DOHH2 (cell line): Measurements from ENCODE around the gene MYT1.
"Not testable (repeated sequence)": the region's sequence is repeated elsewhere in the genome, so short reads cannot be mapped to it uniquely, and the experiment has no call there.

Experiments used
- H3F3A ChIP-seq: fragments of 200-600 bp; sonication (generic), shearing (Covaris generic); 2 replicates; pipeline ENCODE4 v1.6.0; 2016; ENCODE audit warnings: antibody characterized with exemption, mild to moderate bottlenecking; ENCODE audit not compliant: control insufficient read depth, insufficient read depth
- H3K27ac ChIP-seq: fragments of 200-600 bp; sonication (generic); 2 replicates; pipeline ENCODE4 v1.5.1; 2014; ENCODE audit warnings: low read depth, mild to moderate bottlenecking, low read length, moderate library complexity
- H3K27me3 ChIP-seq: fragments of 200-600 bp; sonication (generic); 2 replicates; pipeline ENCODE4 v1.6.1; 2014; ENCODE audit warnings: mild to moderate bottlenecking, low read length, mixed read lengths; ENCODE audit not compliant: control insufficient read depth
- H3K36me3 ChIP-seq: fragments of 200-600 bp; sonication (generic); 2 replicates; pipeline ENCODE4 v1.6.1; 2014; ENCODE audit warnings: mild to moderate bottlenecking, low read length, moderate library complexity, mixed read lengths; ENCODE audit not compliant: control insufficient read depth
- H3K4me1 ChIP-seq: fragments of 200-600 bp; sonication (generic); 2 replicates; pipeline ENCODE4 v1.6.1; 2014; ENCODE audit warnings: mild to moderate bottlenecking, low read length, mixed read lengths; ENCODE audit not compliant: control insufficient read depth
- H3K4me2 ChIP-seq: fragments of 200-600 bp; sonication (generic); 2 replicates; pipeline ENCODE4 v1.6.0; 2014; ENCODE audit warnings: mild to moderate bottlenecking, low read length, moderate library complexity
- H3K4me3 ChIP-seq: fragments of 200-600 bp; sonication (generic); 2 replicates; pipeline ENCODE4 v1.5.1; 2014; ENCODE audit warnings: mild to moderate bottlenecking, low read length, mixed read lengths
- H3K79me2 ChIP-seq: fragments of 200-600 bp; sonication (generic); 2 replicates; pipeline ENCODE4 v1.6.1; 2014; ENCODE audit warnings: mild to moderate bottlenecking, low read length, mixed read lengths; ENCODE audit not compliant: control insufficient read depth
- H3K9me2 ChIP-seq: fragments of 200-600 bp; sonication (generic); replicated peaks from 2 replicates; pipeline ENCODE4 v1.6.1; 2014; ENCODE audit warnings: mild to moderate bottlenecking, low read length, mixed read lengths; ENCODE audit not compliant: control insufficient read depth
- H3K9me3 ChIP-seq: fragments of 200-600 bp; sonication (generic); 2 replicates; pipeline ENCODE4 v1.6.1; 2014; ENCODE audit warnings: antibody characterized with exemption, low read length, mixed read lengths; ENCODE audit not compliant: control insufficient read depth, insufficient read depth
- H4K20me1 ChIP-seq: fragments of 200-600 bp; sonication (generic); 2 replicates; pipeline ENCODE4 v1.6.0; 2014; ENCODE audit warnings: low read depth, mild to moderate bottlenecking, antibody characterized with exemption, low read length, moderate library complexity; ENCODE audit not compliant: control insufficient read depth, insufficient read depth
- CTCF ChIP-seq: fragments of 200-600 bp; sonication (generic); IDR thresholded peaks from one replicate; pipeline ENCODE4 v1.5.1; 2014; ENCODE audit warnings: antibody characterized with exemption, mild to moderate bottlenecking, low read depth, low read length; ENCODE audit not compliant: poor library complexity, severe bottlenecking
- EZH2phosphoT487 ChIP-seq: fragments of 200-600 bp; sonication (generic); IDR thresholded peaks from 2 replicates; pipeline ENCODE4 v1.6.1; 2017; ENCODE audit warnings: borderline replicate concordance, mild to moderate bottlenecking, antibody characterized with exemption, low read length, moderate library complexity, mixed read lengths

MYT1 gene

GRCh38 chr20:64185276-64185900 lies 21.1 kb downstream of the MYT1 start:
- H3K79me2 ChIP-seq = no peaks in the 10 kb centered on the region
- no peaks in the 10 kb centered on the region for H3K27me3 ChIP-seq
- H4K20me1 ChIP-seq = no peaks in the 10 kb centered on the region
- H3K27ac ChIP-seq = no peak overlapping the region
- peaks cover 11% of the 10 kb centered on the region; the same call in 1 of the 2 replicates for H3K9me3 ChIP-seq
- H3K4me2 ChIP-seq = no peak overlapping the region
- no peaks in the 10 kb centered on the region for H3K4me1 ChIP-seq
- TF ChIP-seq CTCF (no peak), EZH2phosphoT487 (no peak)
- H3K36me3 ChIP-seq = no peaks in the 10 kb centered on the region
- H3K4me3 ChIP-seq = no peak overlapping the region
- H3K9me2 ChIP-seq = no peaks in the 10 kb centered on the region
- H3F3A ChIP-seq = no peaks in the 10 kb centered on the region; the same call in 1 of the 2 replicates

GRCh38 chr20:64186071-64186598 lies 21.9 kb downstream of the MYT1 start:
- no peaks in the 10 kb centered on the region for H3K27me3 ChIP-seq
- H3K27ac ChIP-seq = no peak overlapping the region
- H3K9me3 ChIP-seq = peaks cover 11% of the 10 kb centered on the region; the same call in 1 of the 2 replicates
- no peaks in the 10 kb centered on the region for H3K4me1 ChIP-seq
- H3K36me3 ChIP-seq = no peaks in the 10 kb centered on the region
- H4K20me1 ChIP-seq = no peaks in the 10 kb centered on the region
- TF ChIP-seq CTCF = no peak
- TF ChIP-seq EZH2phosphoT487 = no peak
- no peak overlapping the region for H3K4me3 ChIP-seq
- H3K4me2 ChIP-seq = no peak overlapping the region
- no peaks in the 10 kb centered on the region for H3K9me2 ChIP-seq
- H3F3A ChIP-seq = no peaks in the 10 kb centered on the region; the same call in 1 of the 2 replicates
- H3K79me2 ChIP-seq = no peaks in the 10 kb centered on the region

- not testable (repeated sequence) for H4K20me1 ChIP-seq, H3K79me2 ChIP-seq, H3K27me3 ChIP-seq, H3K9me2 ChIP-seq, H3K4me3 ChIP-seq, H3F3A ChIP-seq, H3K27ac ChIP-seq, H3K4me1 ChIP-seq, H3K36me3 ChIP-seq, H3K4me2 ChIP-seq
- H3K9me3 ChIP-seq = peaks cover 11% of the 10 kb centered on the region; the same call in 1 of the 2 replicates
These were observed 23.0 kb downstream of the MYT1 start for GRCh38 chr20:64187213-64187612.

- Histone ChIP-seq H3K4me1 (no peaks in the 10 kb centered on the region), H4K20me1 (no peaks in the 10 kb centered on the region), H3K27me3 (peaks cover 7% of the 10 kb centered on the region), H3K4me3 (no peak overlapping the region), H3K36me3 (no peaks in the 10 kb centered on the region), H3K9me3 (peaks cover 11% of the 10 kb centered on the region; the same call in 1 of the 2 replicates), H3F3A (no peaks in the 10 kb centered on the region; the same call in 1 of the 2 replicates), H3K27ac (no peak overlapping the region), H3K79me2 (no peaks in the 10 kb centered on the region), H3K4me2 (no peak overlapping the region), H3K9me2 (no peaks in the 10 kb centered on the region)
- no peak for TF ChIP-seq CTCF
- no peak for TF ChIP-seq EZH2phosphoT487
These were observed 23.8 kb downstream of the MYT1 start for GRCh38 chr20:64188091-64188490.
